Mesendoderm (in vitro differentiated cells): ENCODE measurements around the gene BAIAP2L1.
A peak's percentile ranks its signal among the peaks of the same experiment; 100 is the strongest.

Experiments
- DNase-seq: peaks from one replicate; pipeline ENCODE4 v3.0.0; 2013
- H2AK5ac ChIP-seq: 2 replicates; pipeline ENCODE4 v1.6.1; 2013; ENCODE audit warnings: low read length, inconsistent platforms
- H2BK120ac ChIP-seq: 2 replicates; pipeline ENCODE4 v1.6.1; 2013; ENCODE audit warnings: low read depth, mild to moderate bottlenecking, low read length, moderate library complexity, mixed read lengths
- H2BK15ac ChIP-seq: replicated peaks from 2 replicates; pipeline ENCODE4 v1.6.1; 2013; ENCODE audit warnings: low read depth, mild to moderate bottlenecking, moderate library complexity
- H2BK5ac ChIP-seq: 2 replicates; pipeline ENCODE4 v1.6.1; 2013; ENCODE audit warnings: low read length, inconsistent platforms
- H3K18ac ChIP-seq: 2 replicates; pipeline ENCODE4 v1.6.1; 2013; ENCODE audit warnings: mild to moderate bottlenecking, low read length, mixed read lengths
- H3K23ac ChIP-seq: one replicate; pipeline ENCODE4 v1.6.1; 2013; ENCODE audit warnings: low read length
- H3K27ac ChIP-seq: 2 replicates; pipeline ENCODE4 v1.5.1; 2013; ENCODE audit warnings: low read depth, mild to moderate bottlenecking, inconsistent platforms, low read length, moderate library complexity
- H3K27me3 ChIP-seq: 2 replicates; pipeline ENCODE4 v1.6.1; 2013; ENCODE audit warnings: low read length, control low read depth, mild to moderate bottlenecking, inconsistent platforms; ENCODE audit not compliant: insufficient read depth, poor library complexity
- H3K36me3 ChIP-seq: 2 replicates; pipeline ENCODE4 v1.6.1; 2013; ENCODE audit warnings: low read length, inconsistent platforms; ENCODE audit not compliant: control insufficient read depth, insufficient read depth
- H3K4ac ChIP-seq: one replicate; pipeline ENCODE4 v1.6.1; 2013; ENCODE audit warnings: low read depth, mild to moderate bottlenecking, low read length, moderate library complexity
- H3K4me1 ChIP-seq: 2 replicates; pipeline ENCODE4 v1.6.1; 2013; ENCODE audit warnings: low read depth, low read length, inconsistent platforms; ENCODE audit not compliant: control insufficient read depth
- H3K4me2 ChIP-seq: 2 replicates; pipeline ENCODE4 v1.6.1; 2013; ENCODE audit warnings: low read length
- H3K4me3 ChIP-seq: 2 replicates; pipeline ENCODE4 v1.5.1; 2013; ENCODE audit warnings: mild to moderate bottlenecking, low read length
- H3K56ac ChIP-seq: one replicate; pipeline ENCODE4 v1.6.1; 2013; ENCODE audit warnings: low read length
- H3K79me1 ChIP-seq: 2 replicates; pipeline ENCODE4 v1.6.1; 2013; ENCODE audit warnings: low read length, inconsistent platforms
- H3K79me2 ChIP-seq: 2 replicates; pipeline ENCODE4 v1.6.1; 2013; ENCODE audit warnings: mild to moderate bottlenecking, low read length; ENCODE audit not compliant: control insufficient read depth, insufficient read depth
- H3K9ac ChIP-seq: 2 replicates; pipeline ENCODE4 v1.6.1; 2013; ENCODE audit warnings: low read length, inconsistent platforms
- H4K5ac ChIP-seq: one replicate; pipeline ENCODE4 v1.6.1; 2013; ENCODE audit warnings: low read length
- H4K8ac ChIP-seq: one replicate; pipeline ENCODE4 v1.6.1; 2013; ENCODE audit warnings: low read depth, mild to moderate bottlenecking, control low read depth, low read length, moderate library complexity
- WGBS: extraction: QIAGEN DNeasy Blood & Tissue Kit; methylation state at CpG from one replicate; pipeline ENCODE4 v1.1.7; 2013; ENCODE audit warnings: low lambda C conversion rate, missing lambda C conversion rate; ENCODE audit not compliant: insufficient coverage; ENCODE audit errors: extremely low coverage; 5-methylcytosine and 5-hydroxymethylcytosine counted together

Gene BAIAP2L1

GRCh38 chr7:98252425-98253054 lies 148.3 kb downstream of the BAIAP2L1 start:
- H3K18ac ChIP-seq: no peak overlapping the region
- H3K23ac ChIP-seq: no peak overlapping the region
- H3K9ac ChIP-seq: peak overlapping the region; percentile 80
- no peaks in the 10 kb centered on the region for H3K79me2 ChIP-seq
- no peak overlapping the region for H3K4ac ChIP-seq
- H3K79me1 ChIP-seq: peaks cover 2% of the 10 kb centered on the region
- WGBS: no CpG with 5 or more reads among the region's 32 CpGs
- no peak overlapping the region for H2BK5ac ChIP-seq
- no peak overlapping the region for H4K8ac ChIP-seq
- no peak for DNase-seq
- H3K4me3 ChIP-seq: peak overlapping the region; percentile 79
- H2AK5ac ChIP-seq: no peak overlapping the region
- no peak overlapping the region for H3K27ac ChIP-seq
- peaks cover 2% of the 10 kb centered on the region for H3K4me1 ChIP-seq
- no peak overlapping the region for H2BK120ac ChIP-seq
- no peaks in the 10 kb centered on the region for H3K36me3 ChIP-seq
- H3K56ac ChIP-seq: peak overlapping the region; percentile 91
- peak overlapping the region; percentile 31 for H3K4me2 ChIP-seq
- no peak overlapping the region for H2BK15ac ChIP-seq
- no peak overlapping the region for H4K5ac ChIP-seq
- H3K27me3 ChIP-seq: no peaks in the 10 kb centered on the region

GRCh38 chr7:98251601-98252424 lies 149.1 kb downstream of the BAIAP2L1 start, which contains the start of gene TECPR1:
Gene TECPR1 (minus strand): TSS chr7:98252232. CDS start chr7:98246146, 6,086 bp downstream.
- Histone ChIP-seq H3K36me3 (no peaks in the 10 kb centered on the region), H3K4me2 (peak within 1 kb of the TSS; percentile 56), H3K4me3 (peak within 1 kb of the TSS; percentile 85), H3K4ac (no peak within 1 kb of the TSS), H2BK120ac (no peak within 1 kb of the TSS), H3K4me1 (peaks cover 2% of the 10 kb centered on the region), H2BK5ac (no peak within 1 kb of the TSS), H3K23ac (no peak within 1 kb of the TSS), H2BK15ac (no peak within 1 kb of the TSS), H3K27me3 (no peaks in the 10 kb centered on the region), H2AK5ac (no peak within 1 kb of the TSS), H3K9ac (peak within 1 kb of the TSS; percentile 81), H3K27ac (no peak within 1 kb of the TSS), H4K5ac (no peak within 1 kb of the TSS), H3K79me2 (no peaks in the 10 kb centered on the region), H3K56ac (peak within 1 kb of the TSS; percentile 92), H3K18ac (no peak within 1 kb of the TSS), H4K8ac (no peak within 1 kb of the TSS), H3K79me1 (peaks cover 2% of the 10 kb centered on the region)
- peak; percentile 94 for DNase-seq
- WGBS: no CpG with 5 or more reads among the region's 69 CpGs

GRCh38 chr7:98251231-98251600 lies 149.7 kb downstream of the BAIAP2L1 start:
- H2BK5ac ChIP-seq: no peak overlapping the region
- no peak overlapping the region for H3K18ac ChIP-seq

GRCh38 chr7:98250789-98251188 lies 150.1 kb downstream of the BAIAP2L1 start:
- no peak overlapping the region for H3K23ac ChIP-seq
- H3K4me1 ChIP-seq: peaks cover 2% of the 10 kb centered on the region
- H3K27me3 ChIP-seq: no peaks in the 10 kb centered on the region
- H3K79me1 ChIP-seq: peaks cover 2% of the 10 kb centered on the region
- H4K8ac ChIP-seq: no peak overlapping the region
- H3K4me2 ChIP-seq: no peak overlapping the region
- H3K56ac ChIP-seq: no peak overlapping the region
- no peak overlapping the region for H2AK5ac ChIP-seq
- H3K18ac ChIP-seq: no peak overlapping the region
- H3K27ac ChIP-seq: no peak overlapping the region
- no peak overlapping the region for H3K4me3 ChIP-seq
- no peak overlapping the region for H3K9ac ChIP-seq
- no peak overlapping the region for H2BK5ac ChIP-seq
- no peak overlapping the region for H2BK120ac ChIP-seq
- no CpG with 5 or more reads among the region's 3 CpGs for WGBS
- H4K5ac ChIP-seq: no peak overlapping the region
- DNase-seq: peak; percentile 36
- H3K79me2 ChIP-seq: no peaks in the 10 kb centered on the region
- H3K4ac ChIP-seq: no peak overlapping the region
- H3K36me3 ChIP-seq: no peaks in the 10 kb centered on the region
- H2BK15ac ChIP-seq: no peak overlapping the region

More at GRCh38 chr7:98251231-98251600, 149.7 kb downstream of the BAIAP2L1 start:
- no CpG with 5 or more reads among the region's 9 CpGs for WGBS
- no peaks in the 10 kb centered on the region for H3K27me3 ChIP-seq
- no peaks in the 10 kb centered on the region for H3K36me3 ChIP-seq
- DNase-seq: no peak
- H2BK15ac ChIP-seq: no peak overlapping the region
- H3K79me2 ChIP-seq: no peaks in the 10 kb centered on the region
- peak overlapping the region; percentile 81 for H3K9ac ChIP-seq
- no peak overlapping the region for H4K5ac ChIP-seq
- peaks cover 2% of the 10 kb centered on the region for H3K4me1 ChIP-seq
- H3K4ac ChIP-seq: no peak overlapping the region
- no peak overlapping the region for H3K23ac ChIP-seq
- H3K4me3 ChIP-seq: peak overlapping the region; percentile 85
- H3K4me2 ChIP-seq: peak overlapping the region; percentile 56
- peaks cover 2% of the 10 kb centered on the region for H3K79me1 ChIP-seq
- H3K56ac ChIP-seq: peak overlapping the region; percentile 92
- no peak overlapping the region for H3K27ac ChIP-seq
- H2BK120ac ChIP-seq: no peak overlapping the region
- no peak overlapping the region for H2AK5ac ChIP-seq
- no peak overlapping the region for H4K8ac ChIP-seq

- WGBS: no CpG with 5 or more reads among the region's 6 CpGs
- H3K79me2 ChIP-seq: no peaks in the 10 kb centered on the region
- no peaks in the 10 kb centered on the region for H3K36me3 ChIP-seq
- no peaks in the 10 kb centered on the region for H3K27me3 ChIP-seq
- no peak overlapping the region for H3K9ac ChIP-seq
- peaks cover 2% of the 10 kb centered on the region for H3K79me1 ChIP-seq
- H3K27ac ChIP-seq: no peak overlapping the region
- no peak overlapping the region for H2AK5ac ChIP-seq
- no peak overlapping the region for H2BK120ac ChIP-seq
- no peak overlapping the region for H4K5ac ChIP-seq
- H3K18ac ChIP-seq: no peak overlapping the region
- no peak overlapping the region for H2BK5ac ChIP-seq
- H2BK15ac ChIP-seq: no peak overlapping the region
- no peak overlapping the region for H3K23ac ChIP-seq
- H3K4me1 ChIP-seq: peaks cover 2% of the 10 kb centered on the region
- H4K8ac ChIP-seq: no peak overlapping the region
- no peak overlapping the region for H3K4me2 ChIP-seq
- no peak overlapping the region for H3K4ac ChIP-seq
- H3K4me3 ChIP-seq: no peak overlapping the region
- no peak for DNase-seq
- H3K56ac ChIP-seq: no peak overlapping the region
These were observed 151.8 kb downstream of the BAIAP2L1 start for GRCh38 chr7:98249106-98249505.
